Activated CD4-positive, alpha-beta T cell treated with anti-CD3 and anti-CD28 coated beads for 36 hours (primary cell): ENCODE results near the gene VPS26C. TPM values are rescaled to one million over a fixed set of nuclear protein-coding genes. Genes with fewer than 3 reads are reported as not detected.

Source experiments
- ATAC-seq: fragments of 200-7000 bp; cut with Tn5 transposase; one replicate; pipeline ENCODE4 v1.10.0; 2021; ENCODE audit warnings: mild to moderate bottlenecking, moderate library complexity
- CTCF ChIA-PET: fragments of 350-600 bp; sonication (Branson Sonifier 250); formaldehyde crosslinking; loops from one replicate; lab custom pipeline; 2021; ENCODE audit warnings: antibody characterized with exemption; lab: Charles Lee
- POLR2A ChIA-PET: fragments of 350-600 bp; sonication (Branson Sonifier 250); formaldehyde crosslinking; loops from one replicate; lab custom pipeline; 2021; ENCODE audit warnings: antibody characterized with exemption, inconsistent platforms; lab: Charles Lee
- DNase-seq: peaks from one replicate; pipeline ENCODE4 v3.0.0-alpha.2; 2020
- H3K27ac Mint-ChIP-seq: one replicate; pipeline ENCODE4 v1.8.0; 2021; ENCODE audit warnings: mixed read lengths
- H3K27me3 Mint-ChIP-seq: one replicate; pipeline ENCODE4 v1.8.0; 2021; ENCODE audit warnings: mixed read lengths
- H3K36me3 Mint-ChIP-seq: one replicate; pipeline ENCODE4 v1.8.0; 2021; ENCODE audit warnings: low read depth, mixed read lengths
- H3K4me1 Mint-ChIP-seq: one replicate; pipeline ENCODE4 v1.8.0; 2021; ENCODE audit warnings: mixed read lengths
- H3K4me3 Mint-ChIP-seq: one replicate; pipeline ENCODE4 v1.8.0; 2021; ENCODE audit warnings: mild to moderate bottlenecking, moderate library complexity, mixed read lengths
- H3K9me3 Mint-ChIP-seq: one replicate; pipeline ENCODE4 v1.8.0; 2021; ENCODE audit warnings: low read depth, mixed read lengths
- intact Hi-C, 2 experiments: fragments of 100-400 bp; cut with DNase I in 1 of 2; cut with micrococcal nuclease in 1 of 2; formaldehyde crosslinking; loops; one replicate each; pipeline versions ENCODE4 v1.14.2 to v1.15.1; 2022 to 2024; cut with DNase I, micrococcal nuclease
- total RNA-seq, 2 experiments: library from RNA; stranded (reverse); gene quantifications; one replicate each; pipeline ENCODE4 v1.2.3, GENCODE V29; 2021

VPS26C gene
- total RNA-seq, 2 experiments from 2014 or later, result 54.8 to 61.7 TPM

- Mint-ChIP-seq H3K27me3 (no peaks in the 10 kb centered on the region), H3K36me3 (peaks cover 47% of the 10 kb centered on the region), H3K4me1 (peaks cover 15% of the 10 kb centered on the region), H3K4me3 (no peak overlapping the region), H3K9me3 (no peaks in the 10 kb centered on the region), H3K27ac (peak overlapping the region; percentile 22)
- DNase-seq (peak; percentile 25), ATAC-seq (peak; percentile 45)
- CTCF ChIA-PET, result interaction anchor here (0.6 kb wide), 1 partner anchor 303 kb away, joined by 3 read pairs; no protein-coding TSS in a partner anchor
- intact Hi-C loops, result no loop called here
- POLR2A ChIA-PET, result no interaction called here
Measured at GRCh38 chr21:37183749-37184148, 83.4 kb downstream of the VPS26C start.

- H3K36me3 Mint-ChIP-seq, result peaks cover 53% of the 10 kb centered on the region
- ATAC-seq (no peak), DNase-seq (no peak)
- ChIA-PET POLR2A (no interaction called here), CTCF (no interaction called here)
- H3K4me3 Mint-ChIP-seq, result no peak overlapping the region
- no peaks in the 10 kb centered on the region for H3K9me3 Mint-ChIP-seq
- H3K27me3 Mint-ChIP-seq, result no peaks in the 10 kb centered on the region
- intact Hi-C loops, result no loop called here
- no peak overlapping the region for H3K27ac Mint-ChIP-seq
- H3K4me1 Mint-ChIP-seq, result peaks cover 15% of the 10 kb centered on the region
Measured at GRCh38 chr21:37182222-37182621, 84.9 kb downstream of the VPS26C start.

- peaks cover 15% of the 10 kb centered on the region for H3K4me1 Mint-ChIP-seq
- ATAC-seq, result no peak
Measured at GRCh38 chr21:37181059-37181458, 86.1 kb downstream of the VPS26C start.

GRCh38 chr21:37176716-37177115, 90.4 kb downstream of the VPS26C start:
- CTCF ChIA-PET, result interaction anchor here (0.6 to 1.1 kb wide), 2 partner anchors 9 to 55 kb away, joined by 3 to 4 read pairs; no protein-coding TSS in a partner anchor
- Mint-ChIP-seq H3K36me3 (peaks cover 49% of the 10 kb centered on the region), H3K4me3 (no peak overlapping the region), H3K4me1 (no peaks in the 10 kb centered on the region), H3K27ac (no peak overlapping the region), H3K9me3 (no peaks in the 10 kb centered on the region), H3K27me3 (no peaks in the 10 kb centered on the region)
- DNase-seq, result no peak
- POLR2A ChIA-PET, result no interaction called here
- intact Hi-C loops, result no loop called here
- peak; percentile 30 for ATAC-seq

More at GRCh38 chr21:37181059-37181458, 86.1 kb downstream of the VPS26C start:
- Mint-ChIP-seq H3K27me3 (no peaks in the 10 kb centered on the region), H3K9me3 (no peaks in the 10 kb centered on the region), H3K36me3 (peaks cover 59% of the 10 kb centered on the region), H3K4me3 (no peak overlapping the region), H3K27ac (no peak overlapping the region)
- ChIA-PET POLR2A (no interaction called here), CTCF (interaction anchor here (0.9 kb wide), 1 partner anchor 378 kb away, joined by 3 read pairs; no protein-coding TSS in a partner anchor)
- intact Hi-C loops, result no loop called here
- no peak for DNase-seq

Other genes starting within 250 kb of the VPS26C start
- 10 to 100 TPM; 32.8 to 41.0 TPM for gene PIGP, start 194.3 kb downstream of the VPS26C start, total RNA-seq
- 10 to 100 TPM; 65.1 to 78.9 TPM for gene TTC3, start 194.1 kb downstream of the VPS26C start, total RNA-seq
- 10 to 100 TPM; 51.1 to 76.9 TPM for gene DYRK1A, start 99.4 kb upstream of the VPS26C start, total RNA-seq